Glutamatergic neuron (in vitro differentiated cells): ENCODE measurements around the gene OLFML2A. TPM values are rescaled to one million over a fixed set of nuclear protein-coding genes. Genes with fewer than 3 reads are reported as not detected.

Experiments used
- DNase-seq: peaks from one replicate; pipeline ENCODE4 v3.0.0; 2022
- H3K27ac Mint-ChIP-seq: one replicate; pipeline ENCODE4 v1.8.0; 2020; ENCODE audit warnings: mild to moderate bottlenecking, mixed read lengths, inconsistent platforms; ENCODE audit not compliant: unreplicated experiment
- H3K27me3 Mint-ChIP-seq: one replicate; pipeline ENCODE4 v1.8.0; 2020; ENCODE audit warnings: mild to moderate bottlenecking, moderate library complexity, mixed read lengths, inconsistent platforms; ENCODE audit not compliant: unreplicated experiment
- H3K36me3 Mint-ChIP-seq: one replicate; pipeline ENCODE4 v1.8.0; 2020; ENCODE audit warnings: mild to moderate bottlenecking, mixed read lengths, inconsistent platforms; ENCODE audit not compliant: unreplicated experiment
- H3K4me1 Mint-ChIP-seq: one replicate; pipeline ENCODE4 v1.8.0; 2020; ENCODE audit warnings: mild to moderate bottlenecking, low read depth, mixed read lengths, inconsistent platforms; ENCODE audit not compliant: unreplicated experiment
- H3K4me3 Mint-ChIP-seq: one replicate; pipeline ENCODE4 v1.8.0; 2020; ENCODE audit warnings: mild to moderate bottlenecking, mixed read lengths, inconsistent platforms; ENCODE audit not compliant: unreplicated experiment
- H3K9me3 Mint-ChIP-seq: one replicate; pipeline ENCODE4 v1.8.0; 2020; ENCODE audit warnings: mild to moderate bottlenecking, moderate library complexity, mixed read lengths, inconsistent platforms; ENCODE audit not compliant: unreplicated experiment
- total RNA-seq: library from RNA; stranded (reverse); fragmentation: NEBNext Ultra II Directional; extraction: Animal tissue kit (Norgen Biotek cat#: 25700); gene quantifications from one replicate; pipeline ENCODE4 v1.2.1, GENCODE V29; 2021; ENCODE audit not compliant: unreplicated experiment
- TF ChIP-seq, protein P1 (sequence below): fragments of 200-600 bp; sonication (generic); IDR thresholded peaks from one replicate; pipeline ENCODE4 v1.5.0; 2021; ENCODE audit not compliant: partially characterized antibody, unreplicated experiment

OLFML2A gene
- total RNA-seq, 1 donor from 2014 or later = not detected

- no peak for DNase-seq
- TF ChIP-seq, protein P1, sequence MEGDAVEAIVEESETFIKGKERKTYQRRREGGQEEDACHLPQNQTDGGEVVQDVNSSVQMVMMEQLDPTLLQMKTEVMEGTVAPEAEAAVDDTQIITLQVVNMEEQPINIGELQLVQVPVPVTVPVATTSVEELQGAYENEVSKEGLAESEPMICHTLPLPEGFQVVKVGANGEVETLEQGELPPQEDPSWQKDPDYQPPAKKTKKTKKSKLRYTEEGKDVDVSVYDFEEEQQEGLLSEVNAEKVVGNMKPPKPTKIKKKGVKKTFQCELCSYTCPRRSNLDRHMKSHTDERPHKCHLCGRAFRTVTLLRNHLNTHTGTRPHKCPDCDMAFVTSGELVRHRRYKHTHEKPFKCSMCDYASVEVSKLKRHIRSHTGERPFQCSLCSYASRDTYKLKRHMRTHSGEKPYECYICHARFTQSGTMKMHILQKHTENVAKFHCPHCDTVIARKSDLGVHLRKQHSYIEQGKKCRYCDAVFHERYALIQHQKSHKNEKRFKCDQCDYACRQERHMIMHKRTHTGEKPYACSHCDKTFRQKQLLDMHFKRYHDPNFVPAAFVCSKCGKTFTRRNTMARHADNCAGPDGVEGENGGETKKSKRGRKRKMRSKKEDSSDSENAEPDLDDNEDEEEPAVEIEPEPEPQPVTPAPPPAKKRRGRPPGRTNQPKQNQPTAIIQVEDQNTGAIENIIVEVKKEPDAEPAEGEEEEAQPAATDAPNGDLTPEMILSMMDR = no peak
- Mint-ChIP-seq H3K36me3 (no peaks in the 10 kb centered on the region), H3K9me3 (peaks cover 14% of the 10 kb centered on the region), H3K4me1 (peaks cover 16% of the 10 kb centered on the region), H3K4me3 (peak overlapping the region; percentile 90), H3K27ac (no peak overlapping the region), H3K27me3 (peaks cover 15% of the 10 kb centered on the region)
Measured at GRCh38 chr9:124768334-124768733, 8.6 kb upstream of the OLFML2A start.

DNA sequence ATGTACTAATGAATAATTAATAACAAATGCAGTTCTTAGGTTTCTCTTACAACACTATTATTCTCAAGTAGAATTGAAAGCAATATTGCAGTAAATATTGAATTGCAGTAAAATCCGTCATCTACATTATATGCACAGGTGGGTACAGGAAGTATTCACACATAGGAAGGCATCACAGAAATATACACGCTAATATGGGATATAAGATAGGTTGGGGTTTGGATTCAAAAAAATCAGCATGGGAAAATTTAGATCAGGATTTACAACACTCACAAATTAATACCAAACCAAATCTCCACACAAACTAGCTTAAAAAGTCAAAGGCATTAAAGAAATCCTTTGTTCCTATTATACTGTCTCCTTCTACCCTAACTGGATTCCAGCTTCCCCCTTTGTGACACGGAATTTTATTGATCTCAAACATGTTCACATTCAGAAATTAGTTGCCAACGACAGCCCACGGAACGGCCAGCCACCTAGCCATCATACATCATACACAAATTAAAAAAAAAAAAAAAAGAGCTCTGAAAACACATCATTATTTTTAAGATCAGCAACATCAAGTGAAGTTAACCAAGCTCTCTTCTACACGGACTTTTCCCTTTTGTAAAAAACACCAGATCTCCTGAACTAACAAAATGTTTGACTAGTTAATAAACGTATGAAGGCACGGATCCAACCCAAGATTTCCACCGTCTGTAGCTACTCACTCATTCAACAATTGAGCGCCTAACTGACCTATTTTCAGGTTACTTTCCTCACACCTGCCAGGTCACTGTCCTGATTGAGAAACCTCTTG is 8.0 kb upstream of the OLFML2A start:
- Mint-ChIP-seq H3K36me3 (no peaks in the 10 kb centered on the region), H3K27me3 (peaks cover 15% of the 10 kb centered on the region), H3K4me1 (peaks cover 16% of the 10 kb centered on the region), H3K27ac (no peak overlapping the region), H3K9me3 (peaks cover 14% of the 10 kb centered on the region), H3K4me3 (peak overlapping the region; percentile 90)
- TF ChIP-seq, protein P1 = no peak
- no peak for DNase-seq

DNA sequence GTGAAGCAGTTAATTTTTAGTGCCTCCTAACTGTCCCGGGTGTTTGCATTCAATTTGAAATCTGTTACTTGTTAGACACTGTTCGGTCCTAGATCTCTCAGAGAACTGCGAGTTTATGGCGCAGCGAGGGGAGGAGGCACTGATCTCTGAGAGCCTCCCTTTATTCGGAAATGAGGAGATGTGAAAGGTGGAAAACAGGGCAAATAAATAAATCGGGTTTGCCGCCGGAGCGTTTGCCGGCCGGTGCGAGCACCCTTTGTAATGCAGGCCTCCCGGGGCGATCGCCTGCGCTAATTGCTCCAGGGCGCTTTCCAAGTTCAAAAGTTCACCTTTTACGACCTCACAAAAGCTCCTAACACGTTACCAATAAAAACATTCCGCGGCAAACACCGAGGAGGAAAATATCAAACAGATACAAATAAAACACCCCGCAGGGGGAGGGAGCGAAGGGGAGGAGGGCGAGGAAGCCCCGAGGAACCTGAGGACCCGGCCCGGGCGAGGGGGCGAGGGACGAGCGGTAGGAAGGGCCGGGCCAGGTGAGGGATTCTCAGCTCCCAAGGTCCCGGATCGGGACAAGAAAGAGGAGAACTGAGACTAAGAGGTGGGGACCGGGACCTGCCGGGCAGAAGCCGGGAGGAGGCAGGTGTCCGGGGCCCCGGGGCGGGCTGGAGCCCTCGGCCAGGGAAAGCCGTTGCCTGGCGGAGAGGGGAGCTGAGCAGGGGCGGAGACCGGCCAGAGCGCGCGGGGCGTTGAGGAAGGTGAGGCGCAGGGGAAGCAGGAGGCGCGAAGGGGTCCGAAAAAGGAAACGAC is 7.2 kb upstream of the OLFML2A start:
- Mint-ChIP-seq H3K9me3 (peaks cover 14% of the 10 kb centered on the region), H3K36me3 (no peaks in the 10 kb centered on the region), H3K27ac (peak overlapping the region; percentile 57), H3K4me3 (peak overlapping the region; percentile 90), H3K27me3 (peaks cover 18% of the 10 kb centered on the region), H3K4me1 (peaks cover 13% of the 10 kb centered on the region)
- peak; percentile 66 for DNase-seq
- TF ChIP-seq, protein P1 = no peak

- DNase-seq = peak; percentile 59
- peak overlapping the region; percentile 57 for H3K27ac Mint-ChIP-seq
- TF ChIP-seq, protein P1 = no peak
- peaks cover 18% of the 10 kb centered on the region for H3K27me3 Mint-ChIP-seq
- H3K4me3 Mint-ChIP-seq = peak overlapping the region; percentile 90
- peaks cover 14% of the 10 kb centered on the region for H3K9me3 Mint-ChIP-seq
- peaks cover 11% of the 10 kb centered on the region for H3K4me1 Mint-ChIP-seq
- no peaks in the 10 kb centered on the region for H3K36me3 Mint-ChIP-seq
Measured at GRCh38 chr9:124770359-124771020, 6.4 kb upstream of the OLFML2A start.
